Hepatic stellate cell (primary cell): Measurements from ENCODE around the gene RPS28.
"Not testable (repeated sequence)": the region's sequence is repeated elsewhere in the genome, so short reads cannot be mapped to it uniquely, and the experiment has no call there.

Source experiments
- DNase-seq: peaks from one replicate; pipeline ENCODE4 v3.0.0; 2011; ENCODE audit warnings: low spot score

Gene RPS28

GRCh38 chr19:8321067-8321985, at the start of gene RPS28, which contains the start of gene NDUFA7:
Gene RPS28, plus strand, starts transcription at chr19:8321496. Its CDS starts 35 bp downstream, at chr19:8321531.
Gene NDUFA7, minus strand, starts transcription at chr19:8321375. Its CDS starts 17 bp downstream, at chr19:8321358.
- peak; percentile 96 for DNase-seq

- not testable (repeated sequence) for DNase-seq
These were observed 44.8 kb upstream of the RPS28 start for GRCh38 chr19:8276508-8276907.

- DNase-seq = not testable (repeated sequence)
These were observed 30.0 kb upstream of the RPS28 start for GRCh38 chr19:8291337-8291736.

GRCh38 chr19:8302357-8302691, 19.0 kb upstream of the RPS28 start:
- DNase-seq = no peak

GRCh38 chr19:8302734-8303133, 18.6 kb upstream of the RPS28 start:
- DNase-seq = no peak

- no peak for DNase-seq
These were observed 16.3 kb upstream of the RPS28 start for GRCh38 chr19:8304841-8305621.

- DNase-seq = no peak
These were observed 15.5 kb upstream of the RPS28 start for GRCh38 chr19:8305798-8306197.

GRCh38 chr19:8306235-8307054, 14.9 kb upstream of the RPS28 start:
- no peak for DNase-seq

GRCh38 chr19:8307400-8307964, 13.8 kb upstream of the RPS28 start:
- no peak for DNase-seq

GRCh38 chr19:8307965-8308866, 13.1 kb upstream of the RPS28 start, which contains the start of gene CD320:
Gene CD320, minus strand, starts transcription at chr19:8308358. Its CDS starts 68 bp downstream, at chr19:8308290.
- DNase-seq = peak; percentile 98

- DNase-seq = no peak
These were observed 12.4 kb upstream of the RPS28 start for GRCh38 chr19:8308891-8309291.

GRCh38 chr19:8310342-8311055, 10.8 kb upstream of the RPS28 start:
- DNase-seq = no peak

- DNase-seq = no peak
These were observed 9.6 kb upstream of the RPS28 start for GRCh38 chr19:8311461-8312260.

- not testable (repeated sequence) for DNase-seq
These were observed 6.2 kb upstream of the RPS28 start for GRCh38 chr19:8314981-8315640.

- DNase-seq = no peak
These were observed 4.8 kb upstream of the RPS28 start for GRCh38 chr19:8316351-8317125.

GRCh38 chr19:8318835-8319234, 2.5 kb upstream of the RPS28 start:
- DNase-seq = not testable (repeated sequence)

GRCh38 chr19:8319807-8320520, 1.3 kb upstream of the RPS28 start:
- DNase-seq = no peak
